LNCaP clone FGC (cell line): ENCODE data around the gene OGFOD1.

ENCODE experiments used
- DNase-seq: peaks from one replicate; pipeline ENCODE4 v3.0.0-alpha.2; 2011; ENCODE audit warnings: low read depth
- H3K4me3 ChIP-seq: 2 replicates; pipeline ENCODE4 v1.5.1; 2011; ENCODE audit warnings: mild to moderate bottlenecking, low read depth, low read length, control low read depth
- TF ChIP-seq, protein P1 (sequence below): IDR thresholded peaks from 2 replicates; pipeline ENCODE4 v1.5.1; 2012; ENCODE audit warnings: mild to moderate bottlenecking; ENCODE audit not compliant: control insufficient read depth, insufficient read depth; ENCODE audit errors: extremely low read depth

Gene OGFOD1

DNA sequence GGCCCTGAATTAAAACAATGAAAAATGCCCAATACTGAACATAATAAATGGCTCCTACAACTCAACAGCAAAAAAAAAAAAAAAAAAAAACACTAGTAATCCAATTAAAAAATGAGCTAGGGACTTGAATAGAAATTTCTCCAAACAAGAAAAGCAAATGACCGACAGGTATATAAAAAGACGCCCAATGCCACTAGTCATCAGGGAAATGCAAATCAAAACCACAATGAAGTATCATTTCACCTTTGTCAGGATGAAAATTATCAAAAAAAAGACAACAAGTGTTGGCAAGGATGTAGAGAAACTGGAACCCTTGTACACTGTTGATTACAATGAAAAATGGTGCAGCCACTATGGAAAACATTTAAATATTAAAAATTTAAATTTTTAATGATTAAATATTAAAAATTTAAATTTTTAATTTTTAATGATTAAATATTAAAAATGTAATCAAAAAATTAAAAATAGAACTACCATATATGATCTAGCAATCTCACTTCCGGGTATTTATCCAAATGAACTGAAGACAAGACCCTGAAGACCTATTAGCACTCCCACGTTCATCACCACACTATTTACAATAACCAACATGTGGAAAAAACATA lies 40.4 kb downstream of the OGFOD1 start:
- TF ChIP-seq, protein P1, sequence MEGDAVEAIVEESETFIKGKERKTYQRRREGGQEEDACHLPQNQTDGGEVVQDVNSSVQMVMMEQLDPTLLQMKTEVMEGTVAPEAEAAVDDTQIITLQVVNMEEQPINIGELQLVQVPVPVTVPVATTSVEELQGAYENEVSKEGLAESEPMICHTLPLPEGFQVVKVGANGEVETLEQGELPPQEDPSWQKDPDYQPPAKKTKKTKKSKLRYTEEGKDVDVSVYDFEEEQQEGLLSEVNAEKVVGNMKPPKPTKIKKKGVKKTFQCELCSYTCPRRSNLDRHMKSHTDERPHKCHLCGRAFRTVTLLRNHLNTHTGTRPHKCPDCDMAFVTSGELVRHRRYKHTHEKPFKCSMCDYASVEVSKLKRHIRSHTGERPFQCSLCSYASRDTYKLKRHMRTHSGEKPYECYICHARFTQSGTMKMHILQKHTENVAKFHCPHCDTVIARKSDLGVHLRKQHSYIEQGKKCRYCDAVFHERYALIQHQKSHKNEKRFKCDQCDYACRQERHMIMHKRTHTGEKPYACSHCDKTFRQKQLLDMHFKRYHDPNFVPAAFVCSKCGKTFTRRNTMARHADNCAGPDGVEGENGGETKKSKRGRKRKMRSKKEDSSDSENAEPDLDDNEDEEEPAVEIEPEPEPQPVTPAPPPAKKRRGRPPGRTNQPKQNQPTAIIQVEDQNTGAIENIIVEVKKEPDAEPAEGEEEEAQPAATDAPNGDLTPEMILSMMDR, result no peak
- no peak overlapping the region for H3K4me3 ChIP-seq
- DNase-seq, result no peak

- TF ChIP-seq, protein P1, result no peak
- H3K4me3 ChIP-seq, result no peak overlapping the region
- no peak for DNase-seq
Observed at GRCh38 chr16:56493126-56493525, 41.8 kb downstream of the OGFOD1 start.

DNA sequence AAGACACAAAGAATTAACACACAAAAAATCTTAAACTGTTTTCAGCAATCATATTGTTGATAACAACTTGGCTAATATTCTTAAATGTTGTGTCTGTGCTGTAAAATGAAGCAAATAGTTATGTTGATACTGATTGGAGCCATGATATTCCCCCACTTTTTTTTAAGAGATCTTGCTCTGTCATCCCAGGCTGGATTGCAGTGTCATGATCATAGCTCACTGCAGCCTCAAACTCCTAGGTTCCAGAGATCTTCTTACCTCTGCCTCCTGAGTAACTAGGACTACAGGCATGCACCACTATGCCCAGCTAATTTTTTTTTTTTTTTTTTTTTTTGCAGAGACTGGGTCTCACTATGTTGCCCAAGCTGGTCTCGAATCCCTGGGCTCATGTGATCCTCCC lies 42.5 kb downstream of the OGFOD1 start:
- TF ChIP-seq, protein P1, result no peak
- no peak for DNase-seq
- no peak overlapping the region for H3K4me3 ChIP-seq

GRCh38 chr16:56505181-56505580 lies 53.8 kb downstream of the OGFOD1 start:
- DNase-seq, result no peak
- TF ChIP-seq, protein P1, result no peak
- H3K4me3 ChIP-seq, result no peak overlapping the region

DNA sequence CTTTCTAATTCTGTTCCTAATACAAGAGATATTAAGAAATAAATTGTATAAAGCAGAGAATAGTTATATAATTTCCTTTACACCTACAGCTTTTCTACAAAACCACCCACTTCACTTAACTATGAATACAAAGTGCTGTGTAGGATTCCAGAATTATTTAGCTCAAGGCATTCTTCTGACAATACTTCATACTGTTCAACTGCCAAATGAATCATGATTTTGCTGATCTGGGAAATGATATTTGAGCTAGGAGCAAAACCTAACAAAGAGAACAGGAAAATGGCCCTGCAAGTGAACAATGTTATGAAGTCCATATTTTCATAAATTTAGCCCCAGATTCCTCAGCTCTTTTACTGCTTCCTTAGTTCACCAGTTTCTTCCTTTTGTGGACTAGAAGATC lies 55.6 kb downstream of the OGFOD1 start:
- TF ChIP-seq, protein P1, result no peak
- DNase-seq, result no peak
- no peak overlapping the region for H3K4me3 ChIP-seq

GRCh38 chr16:56510544-56510943 lies 59.2 kb downstream of the OGFOD1 start:
- no peak for DNase-seq
- TF ChIP-seq, protein P1, result no peak
- H3K4me3 ChIP-seq, result no peak overlapping the region

GRCh38 chr16:56512025-56512424 lies 60.7 kb downstream of the OGFOD1 start:
- no peak for DNase-seq
- TF ChIP-seq, protein P1, result no peak
- H3K4me3 ChIP-seq, result no peak overlapping the region
